Measurements from ENCODE around the gene TPSAB1.
"Not testable (repeated sequence)": the region's sequence is repeated elsewhere in the genome, so short reads cannot be mapped to it uniquely, and the experiment has no call there.

TPSAB1 gene

GRCh38 chr16:1271724-1272413 lies 31.4 kb downstream of the TPSAB1 start:
- not testable (repeated sequence) for DNase-seq

- no peak for DNase-seq
Measured at GRCh38 chr16:1272453-1273198, 32.1 kb downstream of the TPSAB1 start.

GRCh38 chr16:1273816-1274215 lies 33.3 kb downstream of the TPSAB1 start:
- DNase-seq, result no peak

GRCh38 chr16:1274767-1275166 lies 34.3 kb downstream of the TPSAB1 start:
- no peak for DNase-seq

GRCh38 chr16:1275791-1276579 lies 35.5 kb downstream of the TPSAB1 start:
- no peak for DNase-seq

GRCh38 chr16:1276580-1276878 lies 36.0 kb downstream of the TPSAB1 start:
- no peak for DNase-seq

GRCh38 chr16:1277151-1277598 lies 36.7 kb downstream of the TPSAB1 start:
- no peak for DNase-seq

- no peak for DNase-seq
Measured at GRCh38 chr16:1277617-1278282, 37.2 kb downstream of the TPSAB1 start.

GRCh38 chr16:1278477-1278876 lies 38.0 kb downstream of the TPSAB1 start:
- no peak for DNase-seq

GRCh38 chr16:1279081-1279944 lies 38.8 kb downstream of the TPSAB1 start:
- no peak for DNase-seq

GRCh38 chr16:1279945-1280589 lies 39.6 kb downstream of the TPSAB1 start:
- DNase-seq, result no peak

GRCh38 chr16:1280783-1281182 lies 40.3 kb downstream of the TPSAB1 start:
- no peak for DNase-seq

GRCh38 chr16:1281517-1281916 lies 41.0 kb downstream of the TPSAB1 start:
- no peak for DNase-seq

- no peak for DNase-seq
Measured at GRCh38 chr16:1282324-1282973, 41.9 kb downstream of the TPSAB1 start.

GRCh38 chr16:1283296-1283695 lies 42.8 kb downstream of the TPSAB1 start:
- DNase-seq, result no peak

- no peak for DNase-seq
Measured at GRCh38 chr16:1283996-1284616, 43.6 kb downstream of the TPSAB1 start.

- no peak for DNase-seq
Measured at GRCh38 chr16:1285669-1286512, 45.4 kb downstream of the TPSAB1 start.

- no peak for DNase-seq
Measured at GRCh38 chr16:1286513-1287094, 46.1 kb downstream of the TPSAB1 start.

GRCh38 chr16:1287982-1288670 lies 47.6 kb downstream of the TPSAB1 start:
- DNase-seq, result no peak
